HUDEP-2 (cell line): ENCODE results near the gene TFCP2L1.
A peak's percentile ranks its signal among the peaks of the same experiment; 100 is the strongest.

Experiments
- DNase-seq, 76 experiments: peaks; one replicate each; lab custom pipeline; 2025; ENCODE audit not compliant: unreplicated experiment in 76 of 76; lab: John Stamatoyannopoulos, UW

Gene TFCP2L1

DNA sequence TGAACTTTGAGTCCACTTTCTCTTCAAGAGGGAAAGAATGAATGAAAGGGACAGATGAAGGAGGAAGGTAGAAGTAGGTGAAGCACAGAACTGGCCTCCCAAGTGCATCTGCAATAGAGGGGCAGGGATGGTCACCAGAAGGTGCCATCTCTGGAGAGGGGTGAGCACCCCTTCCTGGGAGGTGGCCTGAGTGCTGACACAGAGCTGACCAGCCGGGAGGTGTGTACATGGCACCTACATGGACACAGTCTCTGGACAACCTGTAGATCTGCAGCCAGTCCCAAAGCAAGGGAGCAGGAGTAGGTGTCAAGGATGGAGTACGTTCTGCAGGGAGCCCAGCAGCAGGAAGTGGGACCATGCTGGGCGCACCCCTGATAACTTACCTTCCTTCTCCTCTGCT lies 83.2 kb downstream of the TFCP2L1 start:
- DNase-seq = no peak

DNA sequence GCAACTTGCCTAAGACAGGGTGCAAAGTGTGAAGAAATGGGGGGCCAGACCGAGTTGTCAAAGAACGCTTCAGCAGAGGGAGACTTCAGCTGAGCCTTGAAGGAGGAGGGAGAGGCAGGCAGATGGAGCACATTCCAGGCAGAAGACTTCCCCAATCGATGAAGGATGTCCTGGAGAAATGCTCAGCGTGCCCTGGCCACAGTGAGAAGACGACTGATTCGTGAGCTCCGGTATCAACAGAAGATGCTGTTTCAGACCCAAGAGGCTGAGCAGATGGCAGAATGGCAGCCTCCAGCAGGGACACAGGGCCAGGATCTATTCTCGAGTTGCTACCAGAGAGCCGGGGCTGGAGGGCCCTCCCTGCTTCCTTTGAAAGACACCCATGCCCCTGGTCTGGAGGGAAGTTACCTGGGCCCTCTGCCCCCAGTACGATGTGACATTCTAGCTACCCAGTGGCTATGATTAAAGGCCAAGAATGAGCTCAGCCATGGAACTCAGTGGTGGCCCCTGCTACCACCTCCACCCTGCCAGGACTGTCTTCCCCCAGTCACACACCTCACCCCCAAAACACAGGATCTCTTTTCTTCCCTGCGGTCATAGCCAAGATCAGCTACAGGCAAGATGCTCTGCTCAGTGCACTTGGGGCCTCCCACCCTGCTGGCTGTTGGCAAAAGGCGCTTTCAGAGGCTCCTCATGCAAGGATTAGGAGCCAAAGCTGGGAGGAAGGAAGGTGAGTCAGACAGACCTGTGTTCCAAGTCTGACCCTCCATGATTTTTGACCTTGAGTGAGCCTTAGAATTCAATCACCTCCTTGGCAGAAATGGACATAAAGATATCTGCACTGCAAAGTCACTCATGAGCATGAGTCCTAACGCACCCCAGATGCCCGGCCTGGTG lies 84.3 kb downstream of the TFCP2L1 start:
- DNase-seq = no peak

DNA sequence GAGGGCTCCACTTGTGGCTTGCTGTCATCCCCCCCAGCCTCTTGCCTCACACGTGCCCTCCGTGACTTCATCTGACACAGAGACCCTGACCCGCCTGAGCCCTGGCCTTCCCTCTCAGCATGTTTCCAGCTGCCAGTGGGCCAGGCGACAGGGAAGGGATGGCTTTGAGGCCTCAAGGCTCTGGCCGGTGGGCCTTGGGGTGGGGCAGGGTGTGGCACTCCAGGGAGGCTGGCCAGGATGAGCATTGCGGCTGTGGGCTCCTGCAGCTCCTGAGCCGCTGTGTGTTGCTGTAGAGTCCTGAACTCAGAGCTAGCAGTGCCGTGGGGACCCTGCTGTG lies 85.0 kb downstream of the TFCP2L1 start:
- DNase-seq = no peak

DNA sequence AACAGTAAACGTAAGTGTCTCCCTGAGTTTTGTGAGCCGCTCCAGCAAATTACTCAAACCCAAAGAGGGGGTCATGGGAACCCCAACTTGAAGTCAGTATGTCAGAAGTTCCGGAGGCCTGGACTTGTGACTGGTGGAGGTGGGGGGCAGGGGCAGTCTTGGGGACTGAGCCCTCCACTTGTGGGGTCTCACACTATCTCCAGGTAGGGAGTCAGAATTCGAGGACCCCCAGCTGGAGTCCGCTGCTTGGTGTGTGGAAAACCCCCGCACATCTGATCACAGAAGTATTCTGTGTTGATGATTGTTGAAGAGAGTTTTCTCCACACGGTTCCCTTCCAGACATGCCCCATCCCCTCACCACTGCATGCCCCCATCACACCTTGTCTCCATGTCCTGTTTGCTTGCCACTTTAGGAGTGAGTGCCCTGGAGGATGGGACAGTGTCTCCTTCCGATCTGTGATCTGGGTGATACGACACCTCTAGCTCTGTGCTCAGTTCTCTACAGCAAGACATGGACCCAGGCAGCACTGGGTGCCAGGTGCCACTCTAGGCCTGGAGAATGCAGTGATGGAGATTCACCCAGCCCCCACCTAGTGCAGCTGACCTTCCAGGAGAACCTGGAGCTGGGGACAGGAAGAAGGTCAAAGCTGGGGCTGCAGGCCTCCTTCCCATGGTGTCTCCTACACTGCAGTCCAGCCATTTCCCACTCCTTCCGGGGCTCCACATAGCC lies 85.6 kb downstream of the TFCP2L1 start:
- no peak for DNase-seq

DNA sequence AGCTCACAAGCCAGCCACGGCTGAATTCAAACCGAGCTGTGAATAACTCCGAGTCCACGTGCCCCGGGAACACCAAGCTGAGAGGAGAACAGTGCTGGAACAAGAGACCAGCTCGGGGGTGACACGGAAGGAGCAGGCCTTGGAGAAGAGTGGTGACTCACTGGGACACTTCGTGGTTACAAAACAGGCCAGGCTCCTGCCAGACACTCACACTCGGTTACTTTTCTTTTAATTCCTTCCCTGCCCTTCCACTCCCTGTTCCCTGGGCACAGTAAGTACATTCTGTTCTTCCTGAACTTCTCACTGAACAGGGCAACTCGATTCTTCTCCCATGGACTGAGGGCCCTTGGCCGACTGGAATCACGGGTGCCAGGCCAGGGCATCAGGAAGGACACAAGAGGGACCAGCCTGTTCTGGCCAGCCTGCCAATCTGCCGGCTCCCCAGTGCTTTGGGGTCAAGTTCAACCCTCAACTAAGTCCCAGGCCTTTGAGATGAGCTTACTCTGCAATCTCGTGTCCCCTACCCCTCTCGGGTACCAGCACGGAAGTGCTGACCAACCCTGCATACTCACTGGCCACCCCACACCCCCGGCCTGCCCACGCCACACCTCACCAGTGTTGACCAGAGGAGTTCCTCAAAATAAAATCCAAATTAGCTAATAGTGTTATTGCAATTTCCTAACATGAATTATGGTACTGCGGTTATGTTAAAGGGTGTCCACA lies 87.5 kb downstream of the TFCP2L1 start:
- peak in 1 of 76 experiments; percentile 15 for DNase-seq

DNA sequence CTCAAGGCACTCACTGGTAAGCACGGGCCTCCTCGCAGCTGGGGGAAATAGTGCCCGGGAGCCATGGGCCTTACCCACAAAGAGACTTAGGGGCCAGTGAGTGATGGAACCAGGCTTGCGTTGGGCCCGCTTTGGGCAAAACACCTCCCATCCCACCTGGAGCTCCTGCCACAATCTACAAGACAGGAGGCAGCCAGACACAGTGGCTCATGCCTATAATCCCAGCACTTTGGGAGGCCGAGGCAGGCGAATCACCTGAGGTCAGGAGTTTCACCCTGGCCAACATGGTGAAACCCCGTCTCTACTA lies 88.2 kb downstream of the TFCP2L1 start:
- no peak for DNase-seq

DNA sequence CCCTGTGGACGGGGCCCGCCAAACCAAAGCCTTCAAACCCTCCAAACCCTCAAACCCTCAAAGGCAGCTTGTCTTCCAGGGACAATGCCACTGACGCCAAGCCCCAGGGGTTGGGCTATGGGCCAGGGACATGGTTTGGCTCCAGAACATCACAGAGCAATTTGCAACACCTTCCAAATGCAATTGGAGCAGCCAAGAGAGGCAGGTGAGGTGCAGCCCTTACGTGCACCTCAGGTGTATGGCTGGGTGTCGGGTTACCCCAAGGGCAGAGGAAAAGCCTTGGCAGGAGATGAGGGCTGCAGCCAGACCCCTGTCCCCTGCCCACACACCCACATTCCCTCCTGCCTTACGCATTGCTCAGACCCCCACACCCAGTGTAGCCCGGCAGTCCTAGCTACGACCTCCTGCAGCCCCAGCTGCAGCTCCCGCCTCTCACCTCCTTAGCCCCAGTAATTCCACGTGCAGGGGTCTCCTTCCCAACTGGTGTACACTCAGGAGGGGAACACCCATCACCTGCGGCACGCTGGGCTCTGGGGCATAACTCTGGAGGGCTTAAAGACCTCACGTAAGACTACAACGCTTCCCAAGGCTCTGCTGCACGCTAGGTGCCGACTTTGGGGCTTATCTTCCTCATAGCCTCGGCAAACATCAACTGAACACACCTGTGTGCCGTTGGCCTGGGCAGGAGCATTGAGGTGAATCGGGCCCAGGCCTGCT lies 88.7 kb downstream of the TFCP2L1 start:
- DNase-seq = no peak

DNA sequence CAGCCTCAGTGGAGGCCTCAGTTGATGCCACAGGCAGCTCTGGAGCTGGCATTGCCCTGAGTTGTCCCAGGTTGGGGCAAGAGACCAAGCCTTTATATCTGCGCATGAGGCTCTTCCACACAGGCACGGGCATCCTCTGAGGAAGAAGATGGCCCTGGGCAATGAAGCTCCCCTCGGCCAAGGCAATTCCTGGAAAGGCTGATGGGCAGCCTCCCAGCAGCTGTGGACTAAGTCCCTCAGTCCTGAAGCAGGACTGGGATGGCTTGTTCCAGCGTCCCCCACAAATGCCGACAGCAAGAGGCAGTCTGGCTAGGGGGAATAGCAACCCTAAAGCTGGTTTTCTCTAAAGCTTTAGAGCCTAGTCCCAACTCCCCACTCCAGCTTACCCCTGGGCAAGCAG lies 90.0 kb downstream of the TFCP2L1 start:
- no peak for DNase-seq

DNA sequence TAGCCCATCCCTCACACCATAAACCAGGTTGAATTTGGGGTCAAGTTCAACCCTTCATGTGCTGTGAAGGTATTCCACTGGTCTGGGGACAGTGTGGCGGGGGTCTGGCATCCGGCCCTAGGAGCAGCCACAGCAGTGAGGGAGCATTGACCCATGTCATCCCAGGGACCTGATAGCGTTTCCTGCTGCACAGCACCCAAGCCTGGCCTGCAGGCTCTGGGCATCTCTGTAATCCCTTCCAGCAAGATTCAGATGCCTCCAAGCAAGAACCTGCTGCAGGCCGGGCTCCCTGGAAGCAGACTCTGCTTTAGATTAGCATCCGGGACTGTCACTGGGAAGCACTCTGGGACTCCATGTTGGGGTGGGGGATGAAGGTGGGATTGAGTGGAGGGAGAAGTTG lies 90.4 kb downstream of the TFCP2L1 start:
- DNase-seq = no peak

DNA sequence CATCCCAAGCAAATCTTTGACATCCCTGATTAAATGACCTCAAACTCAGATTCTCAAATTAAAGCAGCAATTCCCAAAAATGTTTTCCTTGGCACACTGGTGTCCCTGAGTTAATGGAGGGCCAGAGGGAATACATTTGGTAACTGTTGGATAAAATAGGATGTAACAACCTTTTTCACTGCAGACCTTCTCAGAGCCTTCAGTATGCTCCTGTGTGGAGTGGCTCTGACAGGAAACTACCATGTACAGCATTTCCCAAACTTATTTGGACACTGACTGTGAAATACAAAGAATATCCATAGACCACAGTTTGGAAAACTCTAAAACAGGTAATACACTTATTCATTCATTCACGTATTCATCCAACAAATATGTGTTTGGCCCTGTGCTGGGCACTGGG lies 91.8 kb downstream of the TFCP2L1 start:
- DNase-seq = no peak

DNA sequence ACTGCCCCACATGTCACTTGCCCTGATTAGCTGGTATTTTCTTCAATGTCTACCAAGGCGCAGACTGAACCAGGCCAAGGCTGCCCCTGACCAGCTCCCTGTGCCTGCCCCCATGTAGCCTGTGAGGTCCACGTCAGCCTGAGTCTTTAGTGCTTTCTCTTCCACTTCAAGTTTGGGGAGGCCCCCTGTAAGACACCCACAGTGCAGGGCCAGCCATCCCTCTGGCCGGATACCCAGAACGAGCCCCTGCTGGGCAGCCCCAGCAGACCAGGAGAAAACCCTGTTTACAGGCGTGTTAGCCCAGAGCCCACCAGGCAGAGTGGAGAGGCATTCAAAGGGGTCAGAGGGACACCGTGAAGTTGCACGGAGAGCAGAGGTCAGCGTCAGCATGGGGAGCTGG lies 92.4 kb downstream of the TFCP2L1 start:
- DNase-seq = no peak

DNA sequence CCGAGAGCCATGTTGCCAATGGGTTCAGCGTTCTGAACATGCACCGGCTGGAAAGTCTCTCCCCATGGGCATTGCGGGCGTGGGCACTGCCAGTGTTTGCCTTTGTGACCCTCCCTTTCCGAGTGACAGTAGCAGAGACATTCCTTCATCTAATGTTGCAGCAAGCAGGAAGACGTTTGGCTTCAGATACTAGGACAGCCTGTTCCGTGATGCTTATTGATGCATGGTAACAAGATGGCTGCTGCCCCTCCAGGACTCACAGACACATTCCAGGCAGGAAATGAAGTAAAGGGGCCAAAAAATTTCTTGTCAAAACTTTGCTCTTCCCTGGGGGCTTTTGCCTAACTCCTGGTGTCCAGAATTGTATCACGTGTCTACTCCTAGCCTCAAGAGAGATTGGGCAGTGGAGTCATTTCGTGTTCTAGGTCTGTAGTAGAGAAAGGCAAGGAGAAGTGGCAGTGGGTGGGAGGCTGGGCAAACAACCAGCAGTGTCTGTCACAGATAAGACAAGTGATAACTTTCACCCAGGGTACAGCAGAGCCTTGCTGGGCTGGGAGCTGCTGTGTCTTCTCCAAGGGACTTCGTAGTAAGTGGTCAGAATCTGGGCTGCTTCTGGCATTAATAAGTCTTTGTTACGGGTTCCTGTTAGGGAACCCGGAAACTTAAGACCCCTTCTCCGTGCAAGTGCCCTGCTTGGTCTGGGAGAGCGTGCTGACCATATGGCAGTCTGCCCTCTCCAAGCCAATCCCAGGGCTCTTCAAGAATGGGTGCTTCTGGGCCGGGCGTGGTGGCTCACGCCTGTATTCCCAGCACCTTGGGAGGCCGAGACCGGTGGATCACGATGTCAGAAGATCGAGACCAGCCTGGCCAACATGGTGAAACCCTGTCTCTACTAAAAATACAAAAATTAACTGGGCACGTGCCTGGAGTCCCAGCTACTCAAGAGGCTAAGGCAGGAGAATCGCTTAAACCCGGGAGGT lies 93.5 kb downstream of the TFCP2L1 start:
- DNase-seq = peak in 57 of 76 experiments; percentile 1 to 69 (median 28)

DNA sequence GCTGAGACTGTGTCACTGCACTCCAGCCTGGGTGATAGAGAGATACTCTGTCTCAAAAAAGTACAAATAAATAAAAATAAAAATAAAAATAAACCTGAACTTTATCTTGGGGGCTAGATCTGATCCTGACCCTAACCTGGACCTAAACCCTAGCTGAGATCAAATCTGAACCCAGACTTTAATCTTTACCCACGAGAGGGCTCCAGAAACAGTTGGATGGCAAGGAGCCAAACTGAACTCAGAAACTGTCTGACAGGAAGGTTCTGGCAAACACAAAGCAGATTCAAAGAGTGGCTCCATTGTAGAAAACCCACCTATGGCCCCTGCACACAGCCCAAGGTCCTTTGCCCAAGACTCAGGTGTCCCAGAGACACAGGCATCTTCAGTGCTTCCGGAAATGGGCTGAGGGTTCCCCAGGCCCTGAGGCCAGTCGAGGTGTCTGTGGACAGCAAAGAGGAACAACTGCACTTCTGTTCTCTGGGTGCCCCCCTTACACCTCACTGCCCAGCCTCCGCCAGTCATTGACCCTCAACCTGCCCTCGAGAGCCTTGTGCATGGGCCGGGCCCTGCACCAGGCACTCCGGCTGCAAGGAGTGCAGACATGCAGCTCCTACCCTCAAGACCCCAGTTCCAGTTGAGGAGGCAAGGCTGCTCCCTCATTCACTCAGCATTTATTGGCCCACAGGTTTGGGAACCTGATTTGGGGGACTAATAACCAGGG lies 95.2 kb downstream of the TFCP2L1 start:
- no peak for DNase-seq

DNA sequence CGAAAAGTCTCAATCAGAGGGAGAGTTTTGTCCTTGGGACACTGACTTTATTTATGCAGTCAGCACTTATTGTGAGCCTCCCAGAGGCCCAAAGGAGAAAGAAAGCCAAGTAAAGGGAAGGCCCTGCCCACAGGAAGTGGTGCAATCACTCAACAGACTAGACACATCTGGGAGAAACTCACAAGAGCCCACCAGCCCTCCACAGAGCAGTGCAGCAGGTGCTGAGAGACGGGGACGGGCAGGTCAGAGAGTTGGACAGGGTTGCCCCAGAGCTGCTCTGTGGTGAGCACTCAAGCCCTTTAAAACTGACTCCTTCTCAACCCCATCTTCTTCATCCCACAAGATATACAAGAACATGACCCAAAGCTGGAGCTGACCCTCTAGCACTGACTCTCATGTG lies 96.0 kb downstream of the TFCP2L1 start:
- DNase-seq = no peak

DNA sequence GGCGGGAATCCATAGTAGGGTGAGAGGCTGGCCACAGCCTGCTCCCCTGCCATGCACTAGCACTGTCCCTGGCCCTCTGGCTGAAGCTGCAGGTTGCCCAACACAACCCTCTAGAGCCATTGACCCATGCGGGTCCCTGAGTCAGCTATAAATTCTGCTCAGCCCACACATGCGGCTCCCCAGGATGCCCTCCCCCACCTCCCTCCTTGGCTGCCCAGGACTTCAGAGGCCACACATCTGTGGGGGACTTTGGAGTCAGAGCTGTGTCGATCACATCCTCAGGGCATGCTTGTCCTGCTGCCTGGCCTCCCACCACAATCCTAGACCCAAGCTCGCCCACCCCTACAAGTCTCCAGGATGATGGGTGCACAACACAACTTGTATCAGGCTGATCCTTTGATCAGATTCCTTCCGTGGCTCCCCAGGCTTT lies 97.0 kb downstream of the TFCP2L1 start:
- DNase-seq = no peak

DNA sequence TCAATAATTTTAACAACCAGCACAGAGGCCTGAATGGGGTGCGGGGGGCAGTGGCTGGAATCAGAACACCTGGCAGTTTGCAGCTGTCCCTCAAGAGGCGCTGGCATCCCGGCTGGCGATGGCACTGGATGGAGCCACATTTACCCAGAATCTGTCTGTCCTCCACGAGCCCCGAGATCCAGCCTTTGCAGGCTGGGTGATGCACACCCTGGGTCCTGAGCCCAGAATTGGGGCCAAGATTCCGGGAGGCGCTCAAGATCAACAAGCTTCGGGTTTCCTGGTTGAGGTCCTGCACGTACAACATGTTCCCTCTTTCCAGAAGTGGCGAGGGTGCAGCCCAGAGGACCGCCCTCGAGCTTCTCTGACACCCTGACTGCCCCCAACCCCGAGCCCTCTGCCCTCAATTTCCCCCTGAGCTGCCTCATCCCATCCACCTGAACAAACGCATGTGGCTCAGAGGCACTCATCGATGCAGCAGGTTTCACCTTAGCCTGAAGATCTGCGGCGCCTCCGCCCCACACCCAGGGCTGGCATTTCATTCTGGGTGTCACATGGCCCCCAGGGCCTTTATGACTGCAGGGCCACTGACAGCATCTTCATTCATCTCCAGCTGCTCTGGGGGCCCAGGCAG lies 97.5 kb downstream of the TFCP2L1 start:
- no peak for DNase-seq

DNA sequence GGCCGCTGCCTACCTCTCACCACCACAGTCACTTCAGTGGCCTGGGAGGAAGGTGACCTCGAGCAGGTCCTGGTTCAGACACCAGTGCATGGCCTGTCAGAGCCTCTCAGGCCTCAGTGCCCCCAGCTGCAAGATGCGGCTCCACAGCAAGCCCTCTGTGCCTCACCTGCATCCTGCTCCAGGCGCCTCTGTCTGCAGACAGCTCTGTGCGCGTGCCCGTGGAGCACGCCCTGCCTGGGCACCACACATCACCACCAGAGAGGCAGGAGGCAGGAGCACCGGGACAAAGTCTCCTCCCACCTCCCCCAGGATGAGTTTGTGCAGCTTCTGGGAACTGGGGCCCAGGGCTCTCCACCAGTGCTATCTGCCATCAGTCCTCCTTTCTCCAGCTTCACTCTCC lies 98.7 kb downstream of the TFCP2L1 start:
- DNase-seq = no peak

DNA sequence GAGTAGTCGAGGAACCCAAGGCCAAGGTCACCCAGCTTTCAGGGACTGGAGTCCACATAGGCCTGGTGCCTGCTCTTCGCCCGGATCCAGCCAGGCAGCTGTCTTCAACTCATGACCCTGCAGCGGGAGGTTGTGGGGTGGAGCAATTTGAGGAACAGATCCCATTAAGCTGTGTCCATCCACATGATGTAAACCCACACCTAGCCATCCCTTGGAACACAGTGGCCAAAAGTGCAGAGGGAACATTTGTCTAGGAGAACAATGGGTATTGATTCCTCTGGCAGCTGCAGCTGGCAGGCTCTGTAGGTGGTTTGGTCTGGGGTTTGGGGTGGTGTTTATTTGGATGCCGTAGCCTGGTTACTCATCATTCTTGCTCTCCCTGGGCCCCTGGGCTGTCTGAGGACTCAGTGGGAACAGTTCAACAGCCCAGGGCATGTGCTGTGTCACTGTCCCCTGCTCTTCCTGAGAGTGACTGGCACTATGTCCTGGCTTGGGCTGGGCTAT lies 99.4 kb downstream of the TFCP2L1 start:
- no peak for DNase-seq

DNA sequence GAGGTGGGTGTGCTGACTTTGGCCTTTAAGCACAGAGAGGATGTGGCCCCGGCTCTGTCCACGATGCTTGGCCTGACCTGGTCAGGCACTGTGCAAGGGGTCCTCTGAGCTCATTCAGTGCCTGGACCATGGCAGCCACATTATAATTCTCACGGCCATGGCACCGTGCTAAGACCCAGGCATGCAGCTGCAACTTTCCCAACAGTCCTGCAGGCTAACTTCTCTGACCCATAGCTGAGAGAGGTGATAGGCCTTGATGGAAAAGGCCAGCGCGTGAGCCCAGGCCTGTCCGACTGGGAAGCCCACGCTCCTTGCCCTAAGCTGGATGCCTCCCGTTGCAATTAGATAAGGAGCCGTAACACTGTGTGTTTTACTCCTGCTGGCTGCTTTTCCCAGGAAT lies 99.9 kb downstream of the TFCP2L1 start:
- DNase-seq = no peak
